SK-N-SH treated with all-trans-retinoic acid at 6 μM for 48 hours (cell line): ENCODE results near the gene ARHGAP15.

Experiments
- CSDC2 ChIP-seq: fragments of 250-450 bp; sonication (Bioruptor Pico); IDR thresholded peaks from 2 replicates; pipeline ENCODE4 v1.5.0; 2020; ENCODE audit warnings: mild to moderate bottlenecking, moderate library complexity
- PATZ1 ChIP-seq: fragments of 250-450 bp; sonication (Bioruptor Pico); IDR thresholded peaks from 2 replicates; pipeline ENCODE4 v1.8.0; 2020; ENCODE audit warnings: mild to moderate bottlenecking, moderate library complexity, borderline replicate concordance
- TCF4 ChIP-seq: fragments of 250-450 bp; sonication (Bioruptor Pico); IDR thresholded peaks from 2 replicates; pipeline ENCODE4 v1.8.0; 2021; ENCODE audit warnings: mild to moderate bottlenecking, moderate library complexity, borderline replicate concordance
- TOX ChIP-seq: fragments of 250-450 bp; sonication (Bioruptor Pico); IDR thresholded peaks from 2 replicates; pipeline ENCODE4 v1.8.0; 2021; ENCODE audit warnings: mild to moderate bottlenecking, moderate library complexity, borderline replicate concordance
- ZC3H10 ChIP-seq: fragments of 250-450 bp; sonication (Bioruptor Pico); IDR thresholded peaks from 2 replicates; pipeline ENCODE4 v1.5.1; 2021; ENCODE audit warnings: mild to moderate bottlenecking, moderate library complexity
- ZFP30 ChIP-seq: fragments of 450-650 bp; formaldehyde crosslinking; IDR thresholded peaks from 2 replicates; pipeline ENCODE4 v1.5.0; 2022; ENCODE audit warnings: mild to moderate bottlenecking, moderate library complexity
- ZNF565 ChIP-seq: fragments of 450-650 bp; formaldehyde crosslinking; conservative IDR thresholded peaks from 2 replicates; pipeline ENCODE4 v1.5.0; 2020; ENCODE audit warnings: low read depth, mild to moderate bottlenecking, moderate library complexity
- TF ChIP-seq, protein P1 (sequence below): fragments of 250-450 bp; sonication (Bioruptor Pico); IDR thresholded peaks from 2 replicates; pipeline ENCODE4 v1.8.0; 2021; ENCODE audit warnings: low read depth, mild to moderate bottlenecking, moderate library complexity, borderline replicate concordance

DNA sequence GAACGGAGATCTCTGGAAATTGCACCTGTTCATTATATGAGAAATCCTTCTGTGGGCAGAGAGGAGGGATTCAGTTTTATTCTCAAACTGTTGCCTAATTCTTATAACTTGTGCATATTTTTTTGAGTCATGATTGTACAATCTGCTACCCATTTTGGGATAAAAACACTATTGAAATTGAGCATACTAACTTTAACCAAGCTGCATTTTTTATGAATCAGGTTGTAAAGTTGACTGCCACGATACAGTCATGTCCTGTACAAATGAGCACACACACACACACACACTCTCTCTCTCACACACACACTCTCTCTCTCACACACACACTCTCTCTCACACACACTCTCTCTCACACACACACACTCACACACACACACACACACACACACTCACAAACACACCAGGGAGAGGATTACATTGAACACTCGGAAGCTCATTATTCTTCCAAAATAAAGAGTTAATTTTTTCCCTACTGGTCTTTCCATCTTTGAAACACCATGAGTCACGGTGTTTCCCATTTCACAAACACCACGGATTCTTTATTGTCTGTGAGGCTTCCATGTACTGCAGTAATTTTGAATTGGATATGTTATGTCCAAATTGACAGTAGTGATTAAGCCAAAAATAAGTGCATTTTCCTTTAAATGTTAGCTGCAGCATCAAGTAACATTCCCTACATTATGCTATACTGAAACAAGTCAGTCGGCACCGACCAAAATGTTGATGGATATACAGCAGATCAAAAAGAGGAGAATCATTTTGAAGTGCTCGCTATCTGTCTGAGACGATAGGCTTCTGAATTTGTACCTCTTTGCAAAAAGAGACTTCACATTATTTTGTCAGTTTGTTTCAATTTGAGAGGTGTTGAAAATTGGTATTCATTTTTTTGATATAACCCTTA, 216.9 kb downstream of the ARHGAP15 start:
- TF ChIP-seq ZFP30 (CRISPR knock-in tag), result no peak
- TF ChIP-seq PATZ1 (CRISPR knock-in tag), result no peak
- TF ChIP-seq TOX (CRISPR knock-in tag), result no peak
- TF ChIP-seq ZC3H10, result no peak
- no peak for TF ChIP-seq TCF4
- TF ChIP-seq ZNF565 (CRISPR knock-in tag), result no peak
- no peak for TF ChIP-seq CSDC2 (CRISPR knock-in tag)
- TF ChIP-seq, protein P1, sequence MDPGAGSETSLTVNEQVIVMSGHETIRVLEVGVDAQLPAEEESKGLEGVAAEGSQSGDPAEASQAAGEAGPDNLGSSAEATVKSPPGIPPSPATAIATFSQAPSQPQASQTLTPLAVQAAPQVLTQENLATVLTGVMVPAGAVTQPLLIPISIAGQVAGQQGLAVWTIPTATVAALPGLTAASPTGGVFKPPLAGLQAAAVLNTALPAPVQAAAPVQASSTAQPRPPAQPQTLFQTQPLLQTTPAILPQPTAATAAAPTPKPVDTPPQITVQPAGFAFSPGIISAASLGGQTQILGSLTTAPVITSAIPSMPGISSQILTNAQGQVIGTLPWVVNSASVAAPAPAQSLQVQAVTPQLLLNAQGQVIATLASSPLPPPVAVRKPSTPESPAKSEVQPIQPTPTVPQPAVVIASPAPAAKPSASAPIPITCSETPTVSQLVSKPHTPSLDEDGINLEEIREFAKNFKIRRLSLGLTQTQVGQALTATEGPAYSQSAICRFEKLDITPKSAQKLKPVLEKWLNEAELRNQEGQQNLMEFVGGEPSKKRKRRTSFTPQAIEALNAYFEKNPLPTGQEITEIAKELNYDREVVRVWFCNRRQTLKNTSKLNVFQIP, result no peak
